Measurements from ENCODE around the gene PLCB1.

PLCB1 gene

GRCh38 chr20:8865636-8866035 lies 733.6 kb downstream of the PLCB1 start:
- no peak for DNase-seq (ENCODE audit: low read depth, low spot score)
- in situ Hi-C loops (cut with HindIII; ENCODE audit: low sequenced_read_pairs), result no loop called here
- no peak for TF ChIP-seq CTCF (IDR thresholded peaks at IDR 0.05; ENCODE audit: low read depth, low read length)

GRCh38 chr20:8867038-8867740 lies 735.1 kb downstream of the PLCB1 start:
- in situ Hi-C loops (cut with HindIII; ENCODE audit: low sequenced_read_pairs), result no loop called here

More at GRCh38 chr20:8865636-8866035, 733.6 kb downstream of the PLCB1 start:
- H3K4me3 ChIP-seq (ENCODE audit: low read depth, low read length), result no peak overlapping the region

GRCh38 chr20:8870652-8871051 lies 738.6 kb downstream of the PLCB1 start:
- TF ChIP-seq CTCF (IDR thresholded peaks at IDR 0.05; ENCODE audit: low read depth, low read length), result no peak
- in situ Hi-C loops (cut with HindIII; ENCODE audit: low sequenced_read_pairs), result no loop called here
- no peak for DNase-seq (ENCODE audit: low read depth, low spot score)
- H3K4me3 ChIP-seq (ENCODE audit: low read depth, low read length), result no peak overlapping the region

More at GRCh38 chr20:8867038-8867740, 735.1 kb downstream of the PLCB1 start:
- no peak for TF ChIP-seq CTCF (IDR thresholded peaks at IDR 0.05; ENCODE audit: low read depth, low read length)
- DNase-seq (ENCODE audit: low read depth, low spot score), result no peak
- no peak overlapping the region for H3K4me3 ChIP-seq (ENCODE audit: low read depth, low read length)

- in situ Hi-C loops (cut with HindIII; ENCODE audit: low sequenced_read_pairs), result no loop called here
- DNase-seq (ENCODE audit: low read depth, low spot score), result no peak
- TF ChIP-seq CTCF (IDR thresholded peaks at IDR 0.05; ENCODE audit: low read depth, low read length), result no peak
- H3K4me3 ChIP-seq (ENCODE audit: low read depth, low read length), result no peak overlapping the region
Measured at GRCh38 chr20:8874437-8874836, 742.4 kb downstream of the PLCB1 start.

GRCh38 chr20:8875586-8875985 lies 743.5 kb downstream of the PLCB1 start:
- in situ Hi-C loops (cut with HindIII; ENCODE audit: low sequenced_read_pairs), result no loop called here
- no peak for TF ChIP-seq CTCF (IDR thresholded peaks at IDR 0.05; ENCODE audit: low read depth, low read length)

GRCh38 chr20:8876366-8876765 lies 744.3 kb downstream of the PLCB1 start:
- DNase-seq (ENCODE audit: low read depth, low spot score), result no peak
- in situ Hi-C loops (cut with HindIII; ENCODE audit: low sequenced_read_pairs), result no loop called here
- TF ChIP-seq CTCF (IDR thresholded peaks at IDR 0.05; ENCODE audit: low read depth, low read length), result no peak
- H3K4me3 ChIP-seq (ENCODE audit: low read depth, low read length), result no peak overlapping the region

More at GRCh38 chr20:8875586-8875985, 743.5 kb downstream of the PLCB1 start:
- DNase-seq (ENCODE audit: low read depth, low spot score), result peak; percentile 2
- no peak overlapping the region for H3K4me3 ChIP-seq (ENCODE audit: low read depth, low read length)

All from astrocyte of the spinal cord (primary cell).